K562 (cell line): ENCODE measurements around the gene NRG2. TPM values are rescaled to one million over a fixed set of nuclear protein-coding genes. Genes with fewer than 3 reads are reported as not detected.

Source experiments
- ATAC-seq: fragments of 200-7000 bp; cut with Tn5 transposase; 3 replicates; pipeline ENCODE4 v1.9.1; 2020; ENCODE audit warnings: moderate library complexity
- BruUV-seq: library from RNA; stranded (reverse); fragments of 400-500 nt; replicated peaks from 2 replicates; lab custom pipeline; 2021; lab: Mats Ljungman, UMichigan
- CTCF ChIA-PET: fragments of 300-600 bp; formaldehyde crosslinking; extraction: SDS; loops from one replicate; lab custom pipeline; 2021; ENCODE audit warnings: low intra/inter-chr PET ratio; lab: Yijun Ruan, JAX
- POLR2A ChIA-PET: fragments of 300-600, 350-650 bp; sonication (Branson Sonifier 250); formaldehyde crosslinking; extraction: SDS; loops from one replicate; lab custom pipeline; 2021; ENCODE audit warnings: antibody characterized with exemption, inconsistent platforms; lab: Yijun Ruan, JAX
- DNase-seq, 4 experiments: peaks; one replicate each; pipeline versions ENCODE4 v3.0.0 to v3.0.0-alpha.2; 2011 to 2018; ENCODE audit warnings: low spot score in 3 of 4, mixed read lengths in 3 of 4; ENCODE audit errors: extremely low read depth in 1 of 4
- FAIRE-seq: peaks from 2 replicates; lab custom pipeline; 2011; peaks lifted over from hg19 to GRCh38; lab: Jason Lieb, UNC
- H2AFZ ChIP-seq: 2 replicates; pipeline ENCODE4 v1.6.0; 2011; ENCODE audit warnings: low read depth, low read length, control low read depth, inconsistent platforms
- H3K27ac ChIP-seq: fragments of 200-600 bp; 3 replicates; pipeline ENCODE4 v1.8.0; 2011; ENCODE audit warnings: low read depth, mild to moderate bottlenecking, control low read depth, inconsistent platforms, low read length, moderate library complexity, mixed read lengths; ENCODE audit errors: extremely low read depth
- H3K27me3 ChIP-seq, 2 experiments: fragments of 300-600 bp in 1 of 2; 2 replicates in 1 of 2; 3 replicates in 1 of 2; pipeline versions ENCODE4 v1.6.0 to v1.8.0; 2011; ENCODE audit warnings: inconsistent platforms in 2 of 2, low read length in 2 of 2, mild to moderate bottlenecking in 1 of 2, mixed read lengths in 1 of 2, moderate library complexity in 1 of 2; ENCODE audit not compliant: control insufficient read depth in 2 of 2, insufficient read depth in 2 of 2
- H3K36me3 ChIP-seq: fragments of 300-600 bp; 3 replicates; pipeline ENCODE4 v1.8.0; 2011; ENCODE audit warnings: mild to moderate bottlenecking, low read length, inconsistent platforms; ENCODE audit not compliant: control insufficient read depth, insufficient read depth
- H3K4me1 ChIP-seq, 2 experiments: fragments of 200-600 bp in 1 of 2; replicated peaks in 1 of 2; 2 replicates in 1 of 2; 3 replicates in 1 of 2; pipeline versions ENCODE4 v1.5.1 to v1.8.0; 2011; ENCODE audit warnings: inconsistent platforms in 2 of 2, low read length in 2 of 2, mild to moderate bottlenecking in 1 of 2, mixed read lengths in 1 of 2, moderate library complexity in 1 of 2; ENCODE audit not compliant: control insufficient read depth in 2 of 2, insufficient read depth in 2 of 2
- H3K4me2 ChIP-seq: 2 replicates; pipeline ENCODE4 v1.6.1; 2011; ENCODE audit warnings: low read length, control low read depth, inconsistent platforms, mixed read lengths; ENCODE audit not compliant: insufficient read depth
- H3K4me3 ChIP-seq: fragments of 200-600 bp; sonication (generic), shearing (Covaris generic); 2 replicates; pipeline ENCODE4 v1.5.1; 2016; ENCODE audit warnings: control low read depth, inconsistent platforms
- H3K79me2 ChIP-seq: fragments of 200-600 bp; 3 replicates; pipeline ENCODE4 v1.8.0; 2011; ENCODE audit warnings: low read length, inconsistent platforms; ENCODE audit not compliant: control insufficient read depth, insufficient read depth
- H3K9ac ChIP-seq, 2 experiments: 2 replicates each; pipeline versions ENCODE4 v1.6.0 to v1.6.1; 2011; ENCODE audit warnings: low read depth in 2 of 2, low read length in 2 of 2, control low read depth in 1 of 2, inconsistent platforms in 1 of 2, mild to moderate bottlenecking in 1 of 2, mixed read lengths in 1 of 2; ENCODE audit not compliant: insufficient read depth in 1 of 2
- H3K9me1 ChIP-seq: one replicate; pipeline ENCODE4 v1.6.0; 2011; ENCODE audit warnings: inconsistent platforms, mild to moderate bottlenecking, low read length, moderate library complexity; ENCODE audit not compliant: control insufficient read depth, insufficient read depth
- H3K9me3 ChIP-seq: replicated peaks from 2 replicates; pipeline ENCODE4 v1.5.1; 2011; ENCODE audit warnings: low read depth, low read length, inconsistent platforms; ENCODE audit not compliant: control insufficient read depth, insufficient read depth
- H4K20me1 ChIP-seq: replicated peaks from 2 replicates; pipeline ENCODE4 v1.6.1; 2011; ENCODE audit warnings: low read length, inconsistent platforms, mixed read lengths; ENCODE audit not compliant: control insufficient read depth, insufficient read depth
- EHMT2 ChIP-seq: fragments of 450-650 bp; IDR thresholded peaks from 2 replicates; pipeline ENCODE4 v1.6.1; 2018; ENCODE audit warnings: antibody characterized with exemption
- MAZ ChIP-seq, 2 experiments: fragments of 450-650 bp in 1 of 2; sonication (generic) in 1 of 2; formaldehyde crosslinking; IDR thresholded peaks in 1 of 2; conservative IDR thresholded peaks in 1 of 2; 2 replicates each; pipeline versions ENCODE4 v1.4.0 to v1.5.0; 2020; ENCODE audit warnings: mild to moderate bottlenecking in 1 of 2, missing genetic modification reagents in 1 of 2
- MIER1 ChIP-seq: fragments of 450-650 bp; IDR thresholded peaks from 2 replicates; pipeline ENCODE4 v1.6.1; 2016; ENCODE audit warnings: antibody characterized with exemption, mild to moderate bottlenecking, low read depth
- ZNF263 ChIP-seq: sonication (generic); formaldehyde crosslinking; IDR thresholded peaks from 2 replicates; pipeline ENCODE4 v1.8.0; 2022; ENCODE audit warnings: mild to moderate bottlenecking, missing genetic modification reagents, borderline replicate concordance
- ZNF347 ChIP-seq: fragments of 450-650 bp; formaldehyde crosslinking; IDR thresholded peaks from 2 replicates; pipeline ENCODE4 v1.4.0; 2020; ENCODE audit warnings: low read depth, mild to moderate bottlenecking, moderate library complexity
- ZNF830 ChIP-seq: fragments of 250-450 bp; sonication (Bioruptor Pico); IDR thresholded peaks from 2 replicates; pipeline ENCODE4 v1.5.0; 2021; ENCODE audit warnings: mild to moderate bottlenecking
- WGBS: fragments of 100-300 bp; shearing (Covaris generic); methylation state at CpG from one replicate; pipeline ENCODE4 v1.1.6; 2016; ENCODE audit warnings: low coverage, mixed read lengths; ENCODE audit not compliant: insufficient coverage; ENCODE audit errors: missing lambda C conversion rate; 5-methylcytosine and 5-hydroxymethylcytosine counted together
- in situ Hi-C: fragments of 300-500 bp; cut with MboI; formaldehyde crosslinking; loops from 4 replicates; pipeline ENCODE4 v1.15.0; 2018; ENCODE audit warnings: inconsistent platforms, mixed read lengths
- intact Hi-C: fragments of 100-400 bp; cut with micrococcal nuclease; formaldehyde crosslinking; loops from 2 replicates; pipeline ENCODE4 v1.14.2; 2022
- polyA plus RNA-seq, 8 experiments: library from polyadenylated mRNA; depleted of rRNA in 4 of 8; stranded (reverse) in 5 of 8; unstranded in 3 of 8; fragments of >200 nt; fragmentation: Nextera tagmentation in 2 of 8; fragmentation: Illumina TruSeq in 1 of 8; extraction: Ambion mirVana in 2 of 8; extraction: Trizol in 1 of 8; gene quantifications; 2 replicates each; pipeline versions ENCODE4 v1.2.1 to v1.2.3, GENCODE V29; 2011 to 2014; ENCODE audit warnings: inconsistent platforms in 1 of 8, missing spikeins in 1 of 8
- total RNA-seq, 7 experiments: library from RNA; depleted of rRNA in 6 of 7; stranded (reverse); fragments of >200 nt in 6 of 7; fragmentation: Illumina TruSeq in 2 of 7; extraction: Trizol in 2 of 7; gene quantifications; 2 replicates each; pipeline versions ENCODE4 v1.2.1 to v1.2.3, GENCODE V29; 2011 to 2021; ENCODE audit warnings: low replicate concordance in 1 of 7
- TF ChIP-seq, protein P1 (sequence below): sonication (generic); formaldehyde crosslinking; IDR thresholded peaks from 2 replicates; pipeline ENCODE4 v1.8.0; 2022; ENCODE audit warnings: missing genetic modification reagents, mild to moderate bottlenecking, moderate library complexity, borderline replicate concordance
- TF ChIP-seq, protein P2 (sequence below), 2 experiments: fragments of 450-650 bp; formaldehyde crosslinking in 1 of 2; IDR thresholded peaks; 2 replicates each; pipeline versions ENCODE4 v1.4.0 to v1.6.1; 2014 to 2020; ENCODE audit warnings: mild to moderate bottlenecking in 2 of 2, borderline replicate concordance in 1 of 2, low read depth in 1 of 2

Gene NRG2
- total and polyA plus RNA-seq, 9 of the 15 experiments (the other 6 are each of a cell fraction or from before 2014, with no cell fraction given) = not detected

DNA sequence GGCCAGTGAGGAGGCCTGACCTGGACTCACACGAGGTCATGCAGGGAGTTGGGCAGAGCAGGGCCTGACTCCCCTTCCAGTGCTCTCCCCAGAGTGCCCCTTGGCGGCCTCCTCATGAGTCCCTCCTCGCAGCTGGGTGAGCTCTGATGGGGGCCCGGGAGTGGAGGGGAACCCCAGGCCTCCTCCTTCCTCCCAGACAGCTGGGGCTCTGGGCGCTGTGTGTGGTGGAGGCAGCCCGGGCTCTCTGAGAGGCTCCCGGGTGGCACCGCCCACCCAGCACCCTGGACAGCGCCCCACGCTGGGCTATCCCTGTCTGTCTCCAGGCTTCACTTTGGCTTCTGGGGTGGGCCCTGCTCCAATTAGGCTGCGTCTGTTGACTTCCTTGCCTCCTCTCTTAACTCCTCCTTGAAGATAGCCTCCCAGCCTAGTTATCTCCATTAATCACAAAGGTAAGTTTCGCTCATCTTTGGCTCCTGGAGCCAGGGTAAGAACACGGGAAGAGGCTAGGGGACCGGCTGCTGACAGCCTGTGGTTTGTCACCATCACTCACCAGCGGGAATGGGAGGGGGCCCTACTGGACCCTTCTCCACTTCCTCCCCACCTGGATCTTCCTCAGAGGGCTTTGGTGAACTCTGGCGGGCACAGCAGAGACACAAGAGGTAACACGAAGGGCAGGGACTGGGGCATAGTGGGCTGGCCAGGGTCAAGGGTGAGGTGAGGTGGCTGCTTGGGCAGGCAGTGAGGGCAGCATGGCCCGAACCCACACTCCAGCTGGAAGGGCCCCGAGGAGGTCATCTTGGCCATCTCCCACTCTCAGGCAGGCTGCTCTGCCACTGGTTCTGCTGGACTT, 234.4 kb downstream of the NRG2 start:
- CTCF ChIA-PET = no interaction called here
- no TSS peak for BruUV-seq
- ATAC-seq (peak; percentile 91), DNase-seq (peak; percentile 53 to 82 (median 70)), FAIRE-seq (no peak)
- Histone ChIP-seq H3K4me2 (no peak overlapping the region), H3K36me3 (no peaks in the 10 kb centered on the region), H3K4me1 (peaks cover 0 to 7% of the 10 kb centered on the region in 2 experiments; a peak in 1 of 5 replicates), H4K20me1 (peaks cover 15% of the 10 kb centered on the region), H3K4me3 (no peak overlapping the region), H3K9ac (peak overlapping the region in 1 of 2 experiments; percentile 17; a peak in 1 of 4 replicates), H3K9me3 (no peaks in the 10 kb centered on the region), H3K9me1 (peaks cover 4% of the 10 kb centered on the region), H3K27me3 (peaks cover 3 to 61% of the 10 kb centered on the region in 2 experiments; a peak in 3 of 5 replicates), H2AFZ (no peak overlapping the region), H3K79me2 (no peaks in the 10 kb centered on the region), H3K27ac (no peak overlapping the region)
- intact Hi-C loops (no loop called here), in situ Hi-C loops (no loop called here)
- WGBS = 2% methylated on average over 17 of the region's 19 CpGs
- POLR2A ChIA-PET = no interaction called here
- TF ChIP-seq, protein P1, sequence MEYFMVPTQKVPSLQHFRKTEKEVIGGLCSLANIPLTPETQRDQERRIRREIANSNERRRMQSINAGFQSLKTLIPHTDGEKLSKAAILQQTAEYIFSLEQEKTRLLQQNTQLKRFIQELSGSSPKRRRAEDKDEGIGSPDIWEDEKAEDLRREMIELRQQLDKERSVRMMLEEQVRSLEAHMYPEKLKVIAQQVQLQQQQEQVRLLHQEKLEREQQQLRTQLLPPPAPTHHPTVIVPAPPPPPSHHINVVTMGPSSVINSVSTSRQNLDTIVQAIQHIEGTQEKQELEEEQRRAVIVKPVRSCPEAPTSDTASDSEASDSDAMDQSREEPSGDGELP (CRISPR knock-in tag) = peak; percentile 50; the same call in 1 of the 2 replicates
- no peak for TF ChIP-seq ZNF347 (CRISPR knock-in tag)
- TF ChIP-seq, protein P2, sequence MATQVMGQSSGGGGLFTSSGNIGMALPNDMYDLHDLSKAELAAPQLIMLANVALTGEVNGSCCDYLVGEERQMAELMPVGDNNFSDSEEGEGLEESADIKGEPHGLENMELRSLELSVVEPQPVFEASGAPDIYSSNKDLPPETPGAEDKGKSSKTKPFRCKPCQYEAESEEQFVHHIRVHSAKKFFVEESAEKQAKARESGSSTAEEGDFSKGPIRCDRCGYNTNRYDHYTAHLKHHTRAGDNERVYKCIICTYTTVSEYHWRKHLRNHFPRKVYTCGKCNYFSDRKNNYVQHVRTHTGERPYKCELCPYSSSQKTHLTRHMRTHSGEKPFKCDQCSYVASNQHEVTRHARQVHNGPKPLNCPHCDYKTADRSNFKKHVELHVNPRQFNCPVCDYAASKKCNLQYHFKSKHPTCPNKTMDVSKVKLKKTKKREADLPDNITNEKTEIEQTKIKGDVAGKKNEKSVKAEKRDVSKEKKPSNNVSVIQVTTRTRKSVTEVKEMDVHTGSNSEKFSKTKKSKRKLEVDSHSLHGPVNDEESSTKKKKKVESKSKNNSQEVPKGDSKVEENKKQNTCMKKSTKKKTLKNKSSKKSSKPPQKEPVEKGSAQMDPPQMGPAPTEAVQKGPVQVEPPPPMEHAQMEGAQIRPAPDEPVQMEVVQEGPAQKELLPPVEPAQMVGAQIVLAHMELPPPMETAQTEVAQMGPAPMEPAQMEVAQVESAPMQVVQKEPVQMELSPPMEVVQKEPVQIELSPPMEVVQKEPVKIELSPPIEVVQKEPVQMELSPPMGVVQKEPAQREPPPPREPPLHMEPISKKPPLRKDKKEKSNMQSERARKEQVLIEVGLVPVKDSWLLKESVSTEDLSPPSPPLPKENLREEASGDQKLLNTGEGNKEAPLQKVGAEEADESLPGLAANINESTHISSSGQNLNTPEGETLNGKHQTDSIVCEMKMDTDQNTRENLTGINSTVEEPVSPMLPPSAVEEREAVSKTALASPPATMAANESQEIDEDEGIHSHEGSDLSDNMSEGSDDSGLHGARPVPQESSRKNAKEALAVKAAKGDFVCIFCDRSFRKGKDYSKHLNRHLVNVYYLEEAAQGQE (IDR thresholded peaks at IDR 0.05; ENCODE audit: borderline replicate concordance) = peak; percentile 99
- TF ChIP-seq, protein P2 (CRISPR knock-in tag; IDR thresholded peaks at IDR 0.05; ENCODE audit: low read depth) = peak; percentile 95
- TF ChIP-seq MIER1 = peak; percentile 91
- TF ChIP-seq ZNF263 = 0 out of 2 replicates have a peak, but pooled peaks have one; percentile 45
- peak; percentile 93 for TF ChIP-seq EHMT2
- TF ChIP-seq ZNF830 = no peak
- TF ChIP-seq MAZ (CRISPR knock-in tag; conservative IDR thresholded peaks at IDR 0.05 in 1 of 2, IDR thresholded peaks at IDR 0.05 in 1 of 2) = 0 out of 4 replicates have a peak, but pooled peaks of 1 of the 2 experiments have one; percentile 19
